ENCODE measurements around the gene MLC1.
"Not testable (repeated sequence)": the region's sequence is repeated elsewhere in the genome, so short reads cannot be mapped to it uniquely, and the experiment has no call there.

Gene MLC1

GRCh38 chr22:50101870-50102565 is 16.8 kb upstream of the MLC1 start:
- no peak for FAIRE-seq

- FAIRE-seq, result no peak
These were observed 12.8 kb upstream of the MLC1 start for GRCh38 chr22:50098052-50098451.

GRCh38 chr22:50092342-50092741 is 7.1 kb upstream of the MLC1 start:
- no peak for FAIRE-seq

GRCh38 chr22:50091092-50091768 is 6.0 kb upstream of the MLC1 start:
- FAIRE-seq, result no peak

GRCh38 chr22:50090412-50090714 is 5.1 kb upstream of the MLC1 start:
- FAIRE-seq, result no peak

GRCh38 chr22:50089682-50090411 is 4.6 kb upstream of the MLC1 start, which contains the start of gene MOV10L1:
Gene MOV10L1 (plus strand): TSS chr22:50090006. CDS start chr22:50090089, 83 bp downstream.
- no peak for FAIRE-seq

- FAIRE-seq, result no peak
These were observed 4.0 kb upstream of the MLC1 start for GRCh38 chr22:50089231-50089630.

- no peak for FAIRE-seq
These were observed 2.9 kb upstream of the MLC1 start for GRCh38 chr22:50088096-50088495.

- FAIRE-seq, result no peak
These were observed 2.4 kb upstream of the MLC1 start for GRCh38 chr22:50087646-50088045.

- not testable (repeated sequence) for FAIRE-seq
These were observed 1.7 kb upstream of the MLC1 start for GRCh38 chr22:50086975-50087374.

- FAIRE-seq, result no peak
These were observed 1.3 kb upstream of the MLC1 start for GRCh38 chr22:50086526-50086925.

GRCh38 chr22:50084614-50085021 is 608 bp downstream of the MLC1 start:
- FAIRE-seq, result no peak

- FAIRE-seq, result no peak
These were observed 1.1 kb downstream of the MLC1 start for GRCh38 chr22:50084080-50084477.

GRCh38 chr22:50083462-50084079 is 1.7 kb downstream of the MLC1 start:
- no peak for FAIRE-seq

GRCh38 chr22:50082961-50083461 is 2.2 kb downstream of the MLC1 start:
- no peak for FAIRE-seq

GRCh38 chr22:50082197-50082715 is 3.0 kb downstream of the MLC1 start:
- no peak for FAIRE-seq

- FAIRE-seq, result no peak
These were observed 3.6 kb downstream of the MLC1 start for GRCh38 chr22:50081426-50082196.

GRCh38 chr22:50080077-50080465 is 5.2 kb downstream of the MLC1 start:
- no peak for FAIRE-seq

GRCh38 chr22:50078761-50079160 is 6.5 kb downstream of the MLC1 start:
- no peak for FAIRE-seq

GRCh38 chr22:50078246-50078645 is 7.0 kb downstream of the MLC1 start:
- FAIRE-seq, result no peak

- FAIRE-seq, result no peak
These were observed 8.3 kb downstream of the MLC1 start for GRCh38 chr22:50076646-50077535.
